Measurements from ENCODE around the gene CMIP. TPM values are rescaled to one million over a fixed set of nuclear protein-coding genes. Genes with fewer than 3 reads are reported as not detected.
"Not testable (repeated sequence)": the region's sequence is repeated elsewhere in the genome, so short reads cannot be mapped to it uniquely, and the experiment has no call there.

CMIP gene
- polyA plus RNA-seq, 1 donor: 44.3 TPM

DNA sequence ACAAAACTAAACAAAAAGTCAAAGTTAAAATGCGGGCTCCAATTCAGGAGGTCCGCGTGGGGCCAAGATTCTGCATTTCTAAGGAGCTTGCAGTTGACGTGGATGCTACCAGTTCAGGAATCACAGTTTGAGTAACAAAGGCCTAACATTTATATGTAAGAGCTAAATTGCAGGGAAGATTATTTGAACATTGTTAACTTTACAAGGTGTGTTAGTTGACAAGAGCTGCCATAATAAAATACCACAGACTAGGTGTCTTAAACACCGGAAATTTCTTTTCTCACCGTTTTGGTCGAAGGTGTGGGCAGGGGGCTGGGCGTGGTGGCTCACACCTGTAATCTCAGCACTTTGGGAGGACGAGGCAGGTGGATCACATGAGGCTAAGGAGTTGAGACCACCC lies 24.8 kb upstream of the CMIP start:
- no peak for DNase-seq

DNA sequence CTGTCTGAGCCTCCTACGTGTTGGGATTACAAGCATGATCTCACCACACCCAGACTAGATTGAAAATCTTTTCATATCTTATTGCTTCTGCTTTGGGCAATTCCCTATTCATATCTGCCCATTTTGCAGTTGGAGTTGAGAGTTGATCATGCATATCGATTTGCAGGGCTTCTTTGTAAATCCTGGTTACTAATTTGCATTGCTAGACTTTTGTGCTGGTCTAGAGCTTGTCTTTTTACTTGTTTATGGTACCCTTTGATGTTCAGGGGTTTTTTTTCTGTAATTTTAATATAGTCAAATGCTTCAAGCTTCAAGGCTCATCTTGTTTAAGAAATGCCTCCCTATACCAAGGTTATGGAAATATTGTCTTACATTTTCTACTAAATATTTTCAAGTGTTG lies 23.5 kb upstream of the CMIP start:
- DNase-seq: no peak

DNA sequence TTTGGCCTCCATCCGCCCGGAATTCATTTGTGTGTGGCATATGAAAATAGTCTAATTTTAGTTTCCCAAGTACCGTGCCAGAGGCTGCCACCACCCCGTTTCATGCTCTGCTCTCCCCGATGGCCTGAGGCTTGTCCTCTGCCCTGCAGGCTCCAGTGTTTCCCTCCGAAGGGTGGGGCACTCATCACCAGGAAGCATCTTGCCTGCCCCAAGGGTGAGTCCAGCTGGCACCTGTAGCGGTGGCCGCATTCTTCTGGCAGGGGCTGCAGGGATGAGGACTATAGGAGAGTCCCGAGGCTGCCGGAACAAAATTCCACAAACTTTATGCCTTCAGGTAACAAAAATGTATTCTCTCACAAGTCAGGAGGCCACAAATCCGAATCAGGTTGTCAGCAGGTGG lies 23.1 kb upstream of the CMIP start:
- DNase-seq: no peak

DNA sequence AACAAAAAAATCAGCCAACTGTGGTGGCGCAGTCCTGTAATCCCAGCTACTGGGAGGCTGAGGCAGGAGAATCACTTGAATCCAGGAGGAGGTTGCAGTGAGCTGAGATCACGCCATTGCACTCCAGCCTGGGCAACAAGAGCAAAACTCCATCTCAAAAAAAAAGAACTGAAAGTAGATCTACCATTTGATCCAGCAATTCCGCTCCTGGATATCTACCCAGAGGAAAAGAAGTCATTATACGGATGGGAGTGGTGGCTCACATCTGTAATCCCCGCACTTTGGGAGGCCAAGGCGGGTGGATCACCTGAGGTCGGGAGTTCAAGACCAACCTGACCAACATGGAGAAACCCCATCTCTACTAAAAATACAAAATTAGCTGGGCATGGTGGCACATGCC lies 22.5 kb upstream of the CMIP start:
- DNase-seq: not testable (repeated sequence)

DNA sequence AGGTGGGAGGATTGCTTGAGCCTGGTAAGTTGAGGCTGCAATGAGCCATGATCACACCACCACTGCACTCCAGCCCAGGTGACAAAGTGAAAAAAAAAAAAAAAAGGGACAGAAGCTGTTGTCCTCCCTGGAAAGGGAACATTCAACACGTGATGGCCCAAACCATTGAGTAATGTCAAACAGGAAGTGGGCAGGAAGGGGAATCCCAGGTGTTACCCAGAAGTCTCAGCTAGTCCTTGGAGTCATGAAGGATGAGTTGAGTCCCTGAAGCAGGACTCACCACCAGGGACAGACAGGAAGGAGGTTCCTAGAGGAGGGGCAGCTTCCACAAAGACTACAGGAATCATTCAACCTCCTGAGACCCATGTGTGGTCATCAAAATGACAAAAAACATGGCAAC lies 19.8 kb upstream of the CMIP start:
- no peak for DNase-seq

DNA sequence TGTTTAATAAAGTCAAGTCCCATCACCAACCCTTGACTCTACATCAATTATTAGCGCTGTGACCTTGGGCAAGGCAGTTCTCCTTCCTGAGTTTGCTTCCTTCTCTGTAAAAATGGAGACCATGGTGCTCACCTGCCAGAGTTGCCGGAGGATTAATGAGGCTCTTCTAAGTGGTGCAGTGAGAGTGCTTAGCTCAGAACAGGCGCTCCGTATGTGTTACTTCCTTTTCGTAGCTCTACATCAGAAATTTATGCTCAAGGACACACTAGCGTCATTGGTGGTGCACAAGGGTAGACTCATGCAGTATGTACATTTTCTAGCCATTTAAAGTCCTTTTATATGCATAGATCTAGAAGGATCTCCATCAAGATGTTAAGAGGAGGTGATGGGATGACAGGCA lies 17.4 kb upstream of the CMIP start:
- DNase-seq: no peak

DNA sequence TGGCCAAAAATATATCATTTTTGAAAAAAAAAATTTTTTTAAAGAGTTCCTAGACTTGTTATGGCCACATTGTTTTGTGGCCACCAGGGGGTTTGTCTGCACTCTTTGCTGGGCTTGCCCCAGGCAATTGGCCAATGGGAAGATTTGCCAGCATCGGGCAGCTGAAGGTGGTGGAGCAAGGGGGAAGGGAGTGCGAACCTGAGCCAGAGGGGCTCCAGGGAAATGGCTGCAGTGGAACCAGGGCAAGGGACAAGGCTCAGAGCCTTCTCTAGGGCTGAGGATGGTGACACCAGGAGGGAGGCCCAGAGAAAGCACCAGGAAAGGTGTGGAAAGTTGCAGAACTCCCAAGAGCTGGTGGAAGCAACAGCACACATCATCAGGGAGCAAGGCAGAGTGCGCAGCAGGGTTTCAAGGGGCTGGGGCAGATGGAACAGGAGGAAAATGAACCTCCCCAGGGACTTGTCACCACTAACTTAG lies 15.5 kb upstream of the CMIP start:
- no peak for DNase-seq

DNA sequence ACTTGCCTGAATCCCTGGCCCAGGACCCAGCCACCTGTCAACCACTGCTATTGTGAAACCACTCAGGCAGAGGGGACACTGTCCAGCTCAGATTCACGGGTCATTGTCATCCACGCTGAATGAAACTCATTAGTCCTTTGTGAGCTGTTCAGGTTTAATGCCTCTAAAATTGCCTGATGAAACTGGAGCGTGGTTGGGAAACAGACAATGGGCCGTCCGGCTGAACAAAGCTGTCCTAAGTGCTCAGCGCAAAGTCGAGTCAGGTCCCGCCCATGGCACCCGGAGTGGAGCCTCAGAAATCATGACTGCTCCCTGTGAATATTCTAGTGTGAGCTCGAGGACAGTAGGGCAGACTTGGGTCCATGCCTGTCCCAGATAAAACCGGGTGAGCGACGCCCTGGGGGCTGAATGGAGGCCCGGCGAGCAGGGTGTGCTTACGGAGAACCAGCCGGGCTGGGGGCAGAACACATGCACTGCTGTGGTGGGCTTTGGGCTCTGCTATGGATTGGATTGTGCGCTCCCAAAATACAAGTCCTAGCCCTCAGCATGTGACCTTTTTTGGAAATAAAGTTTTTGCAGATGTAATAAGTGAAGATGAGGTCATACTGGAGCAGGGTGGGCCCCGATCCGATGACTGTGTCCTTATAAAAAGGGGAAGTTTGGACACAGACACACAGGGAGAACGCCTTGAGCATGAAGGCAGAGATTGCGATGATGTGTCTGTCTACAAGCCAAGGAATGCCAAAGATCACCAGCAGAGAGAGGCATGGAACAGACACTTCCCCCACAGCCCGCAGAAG lies 12.9 kb upstream of the CMIP start:
- no peak for DNase-seq

DNA sequence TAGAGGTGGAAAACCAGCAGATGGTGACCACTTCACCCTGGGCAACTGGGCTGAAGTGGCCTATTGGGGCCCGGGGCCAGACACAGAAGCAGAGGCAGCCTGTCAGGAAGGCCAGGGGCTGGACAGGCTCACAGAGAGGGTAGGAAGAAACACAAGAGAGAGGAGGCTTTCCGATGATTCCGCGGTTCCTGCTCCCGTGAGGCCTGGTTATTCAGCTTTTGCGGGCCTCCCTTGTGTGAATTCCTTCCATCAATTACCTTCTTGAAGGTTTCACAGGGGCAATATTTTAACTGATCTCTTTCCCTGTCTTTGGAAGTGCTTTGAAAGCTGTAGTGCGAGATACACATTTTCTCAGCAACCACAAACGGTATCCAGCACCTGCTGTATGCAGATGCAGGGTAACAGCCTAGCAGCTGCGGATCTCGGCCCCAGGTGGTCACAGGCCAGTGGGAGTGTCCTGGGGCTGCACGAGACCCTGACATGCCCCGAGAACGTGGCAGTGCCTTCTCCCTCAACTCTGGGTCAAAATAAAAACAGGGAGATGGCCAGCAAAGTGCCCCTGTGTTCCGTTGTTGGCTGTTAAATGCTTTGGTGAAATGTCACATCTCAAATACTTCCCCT lies 11.6 kb upstream of the CMIP start:
- no peak for DNase-seq

DNA sequence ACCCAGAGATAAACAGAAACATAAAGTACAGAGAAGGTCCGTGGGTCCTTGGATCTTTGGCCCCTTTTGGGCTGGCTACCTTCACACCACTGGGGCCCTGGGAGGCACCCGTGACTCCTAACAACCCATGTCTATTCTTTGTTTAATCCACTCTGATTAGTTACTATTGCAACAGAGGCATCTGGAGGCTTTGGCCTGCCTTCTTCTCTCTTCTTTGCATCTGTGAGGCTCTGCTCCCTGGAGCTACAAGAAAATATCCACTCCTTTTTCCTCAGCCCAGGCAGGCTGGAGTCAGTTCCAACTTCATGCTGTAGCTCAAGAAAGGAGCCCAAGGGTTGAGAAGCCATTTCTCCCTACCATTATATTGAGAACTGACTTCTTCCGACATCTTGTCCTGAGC lies 9.5 kb upstream of the CMIP start:
- DNase-seq: no peak

DNA sequence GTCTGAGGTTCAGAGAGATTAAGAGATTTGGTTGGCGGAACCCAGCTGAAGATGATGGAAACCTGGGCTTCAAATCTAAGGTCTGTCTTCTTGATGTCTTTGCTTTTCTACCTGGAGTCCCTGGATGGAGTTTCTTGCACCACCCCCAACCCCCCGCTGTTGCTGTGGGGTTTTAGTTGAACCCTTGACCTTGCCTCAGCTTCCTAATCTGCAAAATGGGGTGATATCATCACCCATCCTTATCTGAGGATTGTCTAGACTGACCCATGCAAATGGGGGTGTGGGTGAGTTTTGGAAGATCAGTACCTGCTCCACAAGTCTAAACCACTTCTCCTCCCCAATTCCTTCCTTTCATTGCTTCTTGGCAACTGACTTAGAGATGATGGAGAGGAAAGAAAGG lies 9.0 kb upstream of the CMIP start:
- no peak for DNase-seq

DNA sequence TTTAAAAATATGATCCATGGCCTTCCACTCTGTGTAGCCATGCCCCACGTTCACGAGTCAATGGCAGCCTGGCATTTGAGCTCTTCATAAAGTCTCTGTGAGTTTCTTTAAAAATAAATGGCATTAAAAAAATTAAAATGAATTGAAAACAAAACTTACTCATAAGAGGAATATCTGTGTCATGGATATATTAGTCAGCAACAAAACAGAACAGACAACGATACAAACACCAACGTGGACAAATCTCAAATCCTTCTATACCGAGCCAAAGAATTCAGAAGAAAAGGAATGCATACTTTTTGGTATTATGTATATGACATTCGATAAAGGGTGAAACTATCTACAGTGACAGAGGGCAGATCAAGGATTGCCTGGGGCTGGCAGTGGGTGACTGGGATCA lies 8.2 kb upstream of the CMIP start:
- no peak for DNase-seq

DNA sequence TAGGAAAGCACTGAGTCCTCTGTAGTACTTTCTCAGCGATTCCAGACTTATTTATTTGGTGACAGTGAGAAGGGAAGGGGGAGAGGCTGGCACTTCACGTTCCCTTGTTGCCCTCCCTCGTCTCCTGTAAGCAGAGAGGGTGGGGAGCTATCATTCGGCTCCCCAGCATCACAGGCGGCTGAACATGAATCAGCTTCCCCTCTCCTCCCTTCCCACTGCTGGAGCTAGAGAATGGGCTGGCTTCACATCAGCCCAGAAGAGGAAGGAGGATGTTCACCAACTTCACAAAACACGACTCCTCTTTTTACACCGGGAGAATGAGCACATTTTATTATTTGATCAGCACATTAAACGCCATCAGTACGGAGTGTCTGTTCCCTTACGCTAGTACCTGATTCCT lies 6.7 kb upstream of the CMIP start:
- no peak for DNase-seq

DNA sequence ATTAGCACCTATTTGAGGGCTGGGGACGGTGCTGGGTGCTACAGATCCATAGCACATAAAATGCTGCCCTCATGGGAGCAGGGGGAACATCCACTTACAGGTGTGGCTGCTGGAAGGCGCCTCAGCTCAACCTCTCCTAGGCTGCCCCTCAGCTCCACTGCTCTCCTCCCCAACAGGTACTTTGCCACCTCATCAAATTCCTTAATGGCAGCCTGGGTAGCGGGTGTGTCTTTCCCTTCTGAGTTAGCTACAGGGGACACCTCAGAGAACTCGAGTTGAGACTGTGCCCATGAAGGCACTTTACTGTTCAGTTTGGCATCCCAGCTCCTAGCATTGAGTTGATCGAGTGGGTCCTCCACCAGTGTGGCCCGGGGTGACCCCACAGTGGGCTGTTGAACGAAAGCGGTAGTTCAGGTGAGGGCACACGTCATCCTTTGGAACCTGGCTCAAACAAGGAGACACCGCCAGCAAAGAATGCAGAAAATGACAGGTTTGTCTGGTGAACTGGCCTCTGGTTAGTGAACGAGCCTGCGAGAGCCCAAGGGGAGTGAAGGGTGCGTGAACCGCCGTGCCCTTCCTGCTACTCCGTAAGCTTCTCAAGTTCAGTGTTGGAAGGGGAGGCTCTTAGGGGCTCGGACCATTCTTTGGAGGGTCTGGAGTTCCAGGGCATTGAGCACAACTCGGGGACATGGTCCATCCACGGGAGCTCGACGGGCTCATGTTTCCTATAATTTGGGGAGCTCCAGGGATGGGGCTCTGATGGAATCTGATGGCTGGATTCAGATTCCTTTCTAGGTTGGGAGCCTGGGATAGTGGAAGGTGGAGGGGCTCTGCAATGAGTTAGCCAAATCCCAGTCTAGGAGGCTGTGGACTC lies 3.5 kb upstream of the CMIP start:
- DNase-seq: no peak

DNA sequence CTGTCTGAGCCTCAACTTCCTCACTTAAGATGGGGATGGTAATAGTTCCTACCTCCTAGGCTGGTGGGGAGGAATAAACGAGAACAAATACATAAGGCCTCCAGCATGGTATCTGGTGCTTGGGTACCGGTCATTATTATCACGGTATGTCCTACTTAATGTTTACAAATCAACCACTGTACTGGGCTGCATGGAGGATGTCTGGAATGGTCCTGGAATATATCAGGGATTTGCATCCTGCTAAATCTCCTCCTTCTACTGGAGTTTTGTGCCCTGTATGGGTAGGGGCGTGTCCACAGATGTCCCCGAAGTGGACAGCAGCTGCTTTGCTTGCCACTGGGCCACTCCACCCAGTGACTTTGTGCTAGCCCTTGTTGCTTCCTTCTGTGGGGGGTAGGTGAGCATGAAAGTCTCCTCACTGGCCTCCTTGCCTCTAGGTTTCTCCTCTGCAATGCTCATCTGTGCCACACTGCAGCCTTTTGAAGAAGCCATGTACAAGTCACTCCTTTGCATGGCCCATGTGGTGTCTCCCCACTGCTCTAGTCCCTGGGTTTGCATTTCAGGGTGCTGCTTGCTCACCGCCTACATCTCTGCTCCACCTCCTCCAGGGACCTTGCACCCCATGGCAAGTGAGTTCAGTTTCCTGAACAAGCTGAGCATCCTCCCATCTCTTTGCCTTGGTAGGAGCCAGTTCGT lies 2.2 kb upstream of the CMIP start:
- no peak for DNase-seq

DNA sequence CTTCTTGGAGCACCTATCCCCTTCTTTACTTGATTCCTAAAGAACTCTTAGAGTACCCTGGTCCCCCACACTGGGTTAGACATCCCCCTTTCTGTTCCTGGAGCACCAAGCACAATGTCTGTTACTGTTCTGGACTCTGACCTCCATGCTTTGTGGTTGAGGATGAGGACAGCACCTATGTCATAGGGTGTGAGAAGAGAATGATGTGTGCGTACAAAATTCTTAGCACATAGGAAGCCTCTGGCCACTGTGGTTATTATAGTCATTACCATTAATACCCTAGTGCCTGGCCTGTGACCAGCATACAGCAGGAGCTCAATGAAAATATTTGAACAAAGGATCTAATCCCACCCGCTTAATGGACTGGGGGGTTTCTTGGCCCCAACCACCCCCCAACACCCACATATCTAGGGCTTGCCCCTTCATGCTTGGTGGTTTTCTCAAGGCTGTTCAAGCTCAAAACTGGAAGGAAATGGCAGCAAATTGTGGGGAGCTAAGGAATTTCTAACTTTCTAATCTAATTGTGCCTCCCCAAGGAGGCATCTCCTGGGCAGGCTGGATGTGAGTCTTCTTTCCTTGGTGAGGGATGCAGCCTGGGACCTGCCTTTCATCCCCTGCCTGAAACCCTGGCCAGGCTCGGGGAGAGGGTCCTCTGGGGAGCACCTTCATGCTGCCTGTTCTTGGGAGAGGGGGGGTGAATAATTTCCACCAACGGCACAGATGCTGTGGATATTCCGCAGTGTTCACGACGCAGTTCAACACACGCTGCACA lies 1.5 kb upstream of the CMIP start:
- DNase-seq: no peak

DNA sequence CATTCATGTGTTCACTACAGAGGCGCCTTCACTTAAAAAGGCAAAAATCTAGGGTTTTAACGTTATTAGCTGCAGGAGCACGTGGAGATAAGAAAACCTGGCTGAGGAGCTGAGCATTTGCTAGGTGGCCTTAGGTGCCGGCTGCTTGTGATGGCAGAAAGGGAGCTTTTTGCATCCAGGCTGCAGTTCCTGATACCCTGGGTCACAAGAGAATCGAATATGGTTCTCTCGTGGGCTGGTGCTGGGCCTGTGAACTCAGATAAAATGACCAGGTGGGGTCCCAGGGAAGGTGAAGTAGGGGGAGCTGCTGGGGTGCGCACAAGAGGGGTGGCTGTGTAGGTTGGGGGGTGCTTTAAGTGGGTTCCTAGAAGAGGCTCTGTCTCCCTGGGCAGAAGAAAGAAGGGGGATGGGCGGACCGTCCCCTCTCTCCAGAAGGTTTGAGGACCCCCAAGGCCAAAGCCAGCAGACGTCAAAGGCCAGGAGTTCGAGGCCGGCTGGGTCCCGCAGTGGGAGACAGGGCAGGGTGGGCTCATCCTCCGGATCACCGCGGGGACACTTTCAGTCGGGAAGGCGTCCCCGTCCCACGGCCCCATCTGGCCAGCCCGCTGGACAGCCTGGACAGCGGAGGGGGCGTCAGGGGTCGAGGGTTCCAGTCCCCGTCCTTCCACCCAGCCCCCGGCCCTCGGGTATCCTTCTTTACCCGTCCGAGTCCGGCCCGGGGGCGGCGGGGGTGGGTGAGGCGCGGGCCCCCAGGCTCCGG lies 740 bp upstream of the CMIP start:
- DNase-seq: no peak

DNA sequence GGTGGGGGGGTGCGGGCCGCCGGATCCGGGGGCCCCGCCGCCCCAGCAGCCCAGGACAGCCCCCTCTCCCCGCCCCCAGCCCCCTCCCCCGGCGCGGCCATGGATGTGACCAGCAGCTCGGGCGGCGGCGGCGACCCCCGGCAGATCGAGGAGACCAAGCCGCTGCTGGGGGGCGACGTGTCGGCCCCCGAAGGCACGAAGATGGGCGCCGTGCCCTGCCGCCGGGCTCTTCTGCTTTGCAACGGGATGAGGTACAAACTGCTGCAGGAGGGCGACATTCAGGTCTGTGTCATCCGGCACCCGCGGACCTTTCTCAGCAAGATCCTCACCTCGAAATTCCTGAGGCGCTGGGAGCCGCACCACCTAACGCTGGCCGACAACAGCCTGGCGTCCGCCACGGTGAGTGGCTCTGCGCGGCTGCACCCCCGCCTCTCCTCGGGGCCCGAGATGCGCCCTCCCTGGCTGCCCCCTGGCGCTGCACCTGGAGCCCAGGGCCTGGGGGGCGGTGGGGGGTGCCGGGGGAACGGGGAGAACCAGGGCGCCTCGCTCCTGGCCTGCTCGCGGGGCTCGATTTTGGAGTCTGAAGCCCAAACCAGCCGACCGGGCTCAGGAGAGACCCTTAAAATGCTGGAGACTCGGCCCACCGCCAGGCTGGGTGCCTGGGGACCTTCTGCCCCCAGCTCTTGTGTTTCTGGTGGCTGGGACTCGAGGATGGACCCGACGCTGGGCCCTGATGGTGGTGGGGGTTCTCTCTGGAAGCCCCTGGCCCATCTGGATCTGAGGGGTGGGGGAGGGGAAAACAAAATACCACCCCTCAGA lies 744 bp downstream of the CMIP start:
- no peak for DNase-seq

DNA sequence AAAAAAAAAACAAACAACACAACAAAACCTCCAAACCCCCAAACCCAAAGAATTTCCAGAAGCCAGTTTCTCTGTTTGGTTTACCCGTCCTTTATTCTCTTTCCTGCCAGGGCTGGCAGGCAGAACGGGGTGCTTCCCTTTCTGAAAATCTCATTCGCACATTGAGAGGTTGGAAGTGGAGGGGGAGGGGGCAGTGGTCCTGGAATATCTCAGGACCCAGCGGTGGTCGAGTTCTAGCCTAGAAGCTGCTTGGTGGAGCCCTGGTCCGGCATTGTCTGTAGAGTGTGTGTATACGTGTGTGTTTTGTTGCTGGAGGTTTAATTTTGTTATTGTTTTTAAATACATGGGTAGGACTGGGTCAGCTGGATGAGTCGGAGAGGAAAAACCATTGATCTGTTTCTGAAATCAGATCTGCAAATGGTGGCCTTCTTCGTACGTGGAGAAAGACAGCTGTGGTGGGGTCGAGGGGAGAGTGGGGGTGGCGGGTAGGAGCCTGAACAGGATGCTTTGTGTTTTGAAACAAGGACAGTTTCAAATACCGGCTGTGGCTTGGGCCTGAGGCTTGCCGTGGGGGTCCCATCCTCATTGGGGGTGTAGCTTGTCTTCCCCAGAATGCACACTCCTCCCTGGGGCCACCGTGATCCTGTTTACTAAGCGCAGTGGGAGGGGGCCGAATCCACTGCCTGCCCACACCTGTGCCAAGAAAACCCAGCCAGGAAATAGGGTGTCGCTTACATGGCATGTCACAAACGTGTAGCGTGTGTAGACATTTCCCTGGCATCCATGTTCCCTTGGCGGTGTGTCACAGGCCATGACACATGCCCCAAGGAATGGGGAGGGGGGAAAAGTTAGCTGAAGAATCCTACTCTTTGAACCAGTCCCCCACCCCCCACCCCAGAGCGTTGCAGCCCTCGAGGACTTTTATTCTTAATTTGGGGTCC lies 1.6 kb downstream of the CMIP start:
- no peak for DNase-seq
